ES-I3 (cell line): ENCODE results near the gene KLK15.

Experiments
- H3K36me3 ChIP-seq: 2 replicates; pipeline ENCODE4 v1.6.1; 2013; ENCODE audit warnings: mild to moderate bottlenecking, low read length, control low read depth, moderate library complexity; ENCODE audit not compliant: insufficient read depth
- H3K4me1 ChIP-seq: 2 replicates; pipeline ENCODE4 v1.6.1; 2013; ENCODE audit warnings: mild to moderate bottlenecking, control low read depth, low read length; ENCODE audit not compliant: insufficient read depth
- H3K9ac ChIP-seq: 2 replicates; pipeline ENCODE4 v1.6.1; 2013; ENCODE audit warnings: low read depth, mild to moderate bottlenecking, low read length, moderate library complexity
- H3K9me3 ChIP-seq: 2 replicates; pipeline ENCODE4 v1.6.1; 2013; ENCODE audit warnings: mild to moderate bottlenecking, low read length, moderate library complexity; ENCODE audit not compliant: control insufficient read depth, insufficient read depth

KLK15 gene

DNA sequence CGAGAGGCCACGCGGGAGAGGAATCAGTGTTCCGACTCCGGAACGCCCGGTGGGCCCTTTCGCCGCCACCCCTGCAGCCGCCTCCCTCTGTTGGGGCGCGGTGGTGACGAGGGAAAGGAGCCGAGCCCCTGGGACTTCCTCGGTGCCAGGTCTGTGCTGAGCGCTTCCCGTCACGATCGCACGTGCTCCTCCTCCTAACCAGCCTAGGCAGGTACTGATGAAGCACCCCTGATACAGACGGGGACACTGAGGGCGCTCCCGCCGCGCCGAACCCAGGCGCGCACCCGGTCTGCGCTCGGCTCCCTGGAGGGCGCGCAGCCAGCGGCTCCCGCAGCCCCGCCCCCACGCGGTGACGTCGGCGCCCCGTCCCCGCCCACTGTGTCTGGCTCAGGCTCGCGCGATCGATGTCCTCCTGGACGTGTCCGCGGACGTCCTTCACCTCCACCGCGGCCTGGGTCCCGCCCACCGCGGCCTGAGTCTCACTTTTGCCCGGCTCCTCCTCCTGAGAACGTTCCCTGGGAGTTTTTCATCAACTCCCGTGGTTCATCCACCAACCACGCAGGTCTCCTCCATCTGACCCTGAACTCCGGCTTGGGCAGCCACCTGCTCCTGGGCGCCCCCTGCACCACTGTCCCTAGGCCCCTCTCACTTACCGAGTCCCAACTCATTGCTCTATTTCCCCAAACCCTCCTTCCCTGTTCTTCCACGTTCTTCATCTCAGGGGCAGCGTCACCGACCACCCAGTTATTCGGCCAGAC, 2.6 kb upstream of the KLK15 start:
- Histone ChIP-seq H3K36me3 (no peaks in the 10 kb centered on the region), H3K4me1 (no peaks in the 10 kb centered on the region), H3K9ac (peak overlapping the region; percentile 72; the same call in 1 of the 2 replicates), H3K9me3 (no peaks in the 10 kb centered on the region)

DNA sequence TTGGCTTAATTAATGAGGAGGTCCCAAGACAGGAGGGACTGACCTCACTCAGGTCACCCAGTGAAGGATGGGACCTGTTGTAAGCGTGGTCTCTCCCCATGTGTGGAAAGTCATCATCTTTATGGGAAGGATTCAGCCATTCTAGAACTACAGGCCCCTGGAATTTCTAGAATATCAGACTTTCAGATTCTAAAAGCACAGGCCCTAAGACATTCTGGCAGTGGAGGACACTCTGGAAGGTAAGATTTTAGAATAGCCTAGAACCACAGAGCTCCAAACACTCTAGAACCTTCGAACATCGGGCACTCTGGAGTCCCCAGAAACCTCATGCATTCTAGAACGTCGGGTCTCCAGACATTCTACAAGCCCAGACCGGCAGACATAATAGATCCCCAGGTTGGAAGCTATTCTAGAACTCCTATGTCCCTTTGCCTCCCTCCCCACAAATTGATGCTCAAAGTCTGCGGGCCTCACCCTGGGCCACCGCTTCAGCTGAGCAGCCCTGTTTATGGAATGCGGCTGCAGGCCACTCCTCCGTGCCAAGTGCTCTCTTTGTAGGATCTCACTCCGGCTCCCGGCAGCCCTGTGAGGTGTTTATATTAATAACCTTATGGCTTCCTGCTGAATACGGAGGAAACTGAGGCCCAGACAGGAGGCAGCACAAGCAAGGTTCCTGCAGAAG, 1.9 kb upstream of the KLK15 start:
- no peaks in the 10 kb centered on the region for H3K36me3 ChIP-seq
- no peaks in the 10 kb centered on the region for H3K4me1 ChIP-seq
- H3K9me3 ChIP-seq: no peaks in the 10 kb centered on the region
- H3K9ac ChIP-seq: peak overlapping the region; percentile 72; the same call in 1 of the 2 replicates

DNA sequence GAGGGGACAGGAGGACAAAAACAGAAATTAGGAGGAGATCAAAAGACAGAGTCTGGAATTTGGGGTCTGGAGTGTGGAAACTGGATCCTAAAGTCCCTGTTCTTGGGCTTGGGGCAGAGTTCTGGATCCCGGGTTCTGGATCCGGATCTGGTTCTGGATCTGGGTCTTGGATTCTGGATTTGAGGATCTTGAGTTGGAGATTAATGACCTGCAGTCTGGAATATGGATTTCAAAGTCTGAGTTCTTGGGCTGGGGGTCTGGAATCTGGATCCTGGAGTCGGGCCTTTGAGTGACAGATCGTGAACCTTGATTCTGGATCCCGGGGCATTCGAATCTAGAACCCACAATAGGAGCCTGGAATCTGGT, 411 bp upstream of the KLK15 start:
- no peaks in the 10 kb centered on the region for H3K36me3 ChIP-seq
- no peaks in the 10 kb centered on the region for H3K4me1 ChIP-seq
- no peaks in the 10 kb centered on the region for H3K9me3 ChIP-seq
- H3K9ac ChIP-seq: no peak overlapping the region

DNA sequence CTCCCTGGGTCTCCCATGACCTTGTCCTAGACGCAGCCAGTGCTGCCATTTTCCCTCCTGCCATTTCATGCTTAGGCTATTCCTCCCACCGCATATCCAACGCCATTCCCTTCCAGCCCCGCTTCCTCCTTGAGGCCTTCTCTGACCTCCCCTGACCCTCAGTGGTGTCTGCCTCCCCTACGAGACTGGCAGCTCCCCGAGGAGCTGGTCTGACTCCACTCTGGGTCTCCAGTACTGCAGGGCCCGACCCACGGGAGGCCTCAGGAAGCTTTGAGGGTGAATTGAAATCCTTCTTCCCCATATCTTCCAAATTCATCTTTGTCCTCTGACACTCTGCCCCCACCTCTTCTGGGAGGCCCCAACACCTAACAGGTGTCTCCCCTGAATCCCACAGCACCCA, 708 bp downstream of the KLK15 start:
- no peaks in the 10 kb centered on the region for H3K9me3 ChIP-seq
- no peaks in the 10 kb centered on the region for H3K4me1 ChIP-seq
- H3K36me3 ChIP-seq: no peaks in the 10 kb centered on the region
- H3K9ac ChIP-seq: no peak overlapping the region

DNA sequence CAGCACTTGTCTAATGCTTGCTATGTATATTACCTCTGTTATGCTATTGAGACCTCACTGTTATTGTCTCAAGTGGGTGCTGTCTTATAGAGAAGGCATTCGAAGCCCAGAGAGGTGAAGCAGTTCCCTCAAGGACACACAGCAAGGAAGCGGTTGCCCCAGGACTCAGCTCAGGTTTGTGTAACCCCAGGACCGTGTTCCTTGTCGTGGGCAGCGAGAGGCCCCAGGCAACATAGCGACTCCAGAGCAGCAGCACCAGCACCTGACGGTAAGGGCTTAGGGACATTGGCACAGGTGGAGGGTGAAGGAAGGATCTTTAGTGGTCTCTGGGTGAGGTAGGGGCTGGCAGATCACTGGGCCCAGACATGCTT, 2.4 kb downstream of the KLK15 start:
- Histone ChIP-seq H3K36me3 (no peaks in the 10 kb centered on the region), H3K9me3 (no peaks in the 10 kb centered on the region), H3K9ac (no peak overlapping the region), H3K4me1 (no peaks in the 10 kb centered on the region)

DNA sequence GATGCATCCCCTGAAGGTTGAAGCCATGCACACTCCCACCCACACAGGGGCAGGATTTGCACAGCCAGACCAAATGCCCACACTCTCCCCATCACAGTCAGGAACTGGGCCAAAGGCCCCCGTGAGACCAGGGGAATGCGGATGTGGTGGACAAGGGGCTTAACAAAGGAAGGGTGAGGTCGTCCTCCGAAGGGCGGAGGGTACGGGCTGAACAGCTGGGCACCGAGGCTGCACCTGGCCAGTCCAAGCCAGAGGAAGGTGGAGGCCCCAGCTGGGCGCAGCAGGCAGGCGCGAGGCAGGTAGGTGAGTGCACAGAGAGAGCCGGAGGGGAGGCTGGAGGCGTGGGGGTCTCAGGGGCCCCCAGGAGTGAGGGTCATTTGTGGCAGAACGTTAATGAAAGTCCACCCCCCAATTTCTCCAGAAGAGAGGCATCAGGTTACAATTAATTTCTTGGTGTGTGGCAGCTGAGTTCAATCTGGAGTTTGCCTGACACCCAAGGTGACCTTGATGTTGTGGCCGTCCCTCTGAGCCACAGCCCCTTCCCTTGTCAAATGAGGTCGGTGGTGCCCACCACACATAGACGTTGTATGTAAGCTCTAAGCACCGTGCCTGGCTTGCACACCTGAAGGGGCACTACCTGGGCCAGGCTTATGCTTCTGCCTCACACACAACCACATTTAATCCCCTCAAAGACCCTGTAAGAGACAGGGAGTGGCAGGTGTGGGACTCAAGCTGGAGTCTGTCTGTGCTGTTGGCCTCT, 2.9 kb downstream of the KLK15 start:
- Histone ChIP-seq H3K4me1 (no peaks in the 10 kb centered on the region), H3K9me3 (no peaks in the 10 kb centered on the region), H3K36me3 (no peaks in the 10 kb centered on the region), H3K9ac (no peak overlapping the region)

DNA sequence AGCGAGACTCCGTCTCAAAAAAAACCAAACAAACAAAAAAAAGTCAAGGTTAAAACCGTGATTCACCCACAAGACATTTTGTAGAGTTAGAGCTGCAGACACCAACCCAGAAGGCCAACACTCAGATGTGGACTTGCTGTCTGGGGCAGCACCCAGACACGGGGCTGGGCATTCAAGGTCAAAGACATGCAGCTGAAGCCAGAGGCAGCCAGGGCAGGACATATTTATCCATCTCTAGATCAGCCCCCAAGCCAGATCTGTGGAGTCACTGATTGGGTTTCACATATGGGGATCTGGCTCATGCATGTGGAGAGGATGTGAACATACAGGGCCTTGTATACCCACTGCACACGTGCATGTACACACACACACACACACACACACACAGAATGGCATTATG, 3.6 kb downstream of the KLK15 start:
- H3K9ac ChIP-seq: no peak overlapping the region
- no peaks in the 10 kb centered on the region for H3K9me3 ChIP-seq
- H3K4me1 ChIP-seq: no peaks in the 10 kb centered on the region
- no peaks in the 10 kb centered on the region for H3K36me3 ChIP-seq

DNA sequence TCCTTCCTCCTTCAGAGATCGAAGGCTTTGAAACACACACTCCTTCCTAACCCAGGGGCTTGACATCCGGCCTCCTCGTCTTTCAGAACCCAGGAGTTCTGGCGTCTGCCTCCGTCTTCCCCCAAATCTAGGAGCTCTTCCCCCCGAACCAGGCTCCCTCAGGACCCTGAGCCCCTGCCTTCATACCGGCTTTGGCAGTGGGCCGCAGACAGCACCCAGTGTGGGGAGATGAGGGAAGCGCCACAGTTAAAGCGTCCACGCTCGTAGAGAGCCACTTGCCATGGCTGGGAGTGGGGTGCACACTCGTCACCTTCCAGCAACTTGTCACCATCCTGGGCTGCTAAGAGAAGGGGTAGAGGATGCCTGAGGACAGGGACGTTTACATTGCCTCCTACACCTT, 5.9 kb downstream of the KLK15 start:
- Histone ChIP-seq H3K4me1 (no peaks in the 10 kb centered on the region), H3K36me3 (no peaks in the 10 kb centered on the region), H3K9ac (no peak overlapping the region), H3K9me3 (no peaks in the 10 kb centered on the region)

DNA sequence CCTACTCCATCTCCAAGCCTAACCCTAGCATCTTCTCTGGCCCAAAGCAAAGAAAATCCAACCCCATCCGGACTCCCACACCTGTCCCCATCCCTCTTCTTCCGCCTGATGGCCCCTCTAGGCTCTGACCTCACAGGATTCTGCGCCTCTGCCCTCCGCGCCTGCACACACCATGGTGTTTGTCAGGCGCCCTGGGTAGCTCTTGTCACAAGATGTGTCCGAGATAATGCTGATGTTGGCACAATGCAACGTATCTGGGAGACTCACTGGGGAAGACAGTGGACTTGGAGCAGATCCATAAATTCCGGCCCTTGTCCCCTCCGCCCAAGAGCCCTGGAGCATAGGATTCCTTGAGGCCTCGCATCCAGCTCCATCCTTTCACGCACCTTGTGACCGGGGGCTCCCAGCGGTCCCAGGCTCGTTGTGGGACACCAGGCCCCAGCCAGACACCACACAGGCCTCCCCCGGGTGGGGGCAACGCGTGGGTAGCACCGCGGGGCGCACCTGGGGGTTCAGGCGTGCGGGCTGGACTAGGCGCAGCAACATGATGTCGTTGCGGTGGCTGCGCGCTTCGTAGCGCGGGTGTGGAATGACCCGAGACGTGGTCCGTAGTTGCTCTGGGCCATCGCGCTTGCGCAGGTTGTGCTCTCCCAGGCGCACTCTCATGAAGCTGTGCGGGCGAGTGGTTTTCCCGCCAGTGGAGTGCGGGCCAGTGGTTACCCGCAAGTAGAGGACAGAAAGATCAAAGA, 6.7 kb downstream of the KLK15 start:
- Histone ChIP-seq H3K36me3 (no peaks in the 10 kb centered on the region), H3K4me1 (peaks cover 3% of the 10 kb centered on the region; the same call in 1 of the 2 replicates), H3K9ac (no peak overlapping the region), H3K9me3 (no peaks in the 10 kb centered on the region)

DNA sequence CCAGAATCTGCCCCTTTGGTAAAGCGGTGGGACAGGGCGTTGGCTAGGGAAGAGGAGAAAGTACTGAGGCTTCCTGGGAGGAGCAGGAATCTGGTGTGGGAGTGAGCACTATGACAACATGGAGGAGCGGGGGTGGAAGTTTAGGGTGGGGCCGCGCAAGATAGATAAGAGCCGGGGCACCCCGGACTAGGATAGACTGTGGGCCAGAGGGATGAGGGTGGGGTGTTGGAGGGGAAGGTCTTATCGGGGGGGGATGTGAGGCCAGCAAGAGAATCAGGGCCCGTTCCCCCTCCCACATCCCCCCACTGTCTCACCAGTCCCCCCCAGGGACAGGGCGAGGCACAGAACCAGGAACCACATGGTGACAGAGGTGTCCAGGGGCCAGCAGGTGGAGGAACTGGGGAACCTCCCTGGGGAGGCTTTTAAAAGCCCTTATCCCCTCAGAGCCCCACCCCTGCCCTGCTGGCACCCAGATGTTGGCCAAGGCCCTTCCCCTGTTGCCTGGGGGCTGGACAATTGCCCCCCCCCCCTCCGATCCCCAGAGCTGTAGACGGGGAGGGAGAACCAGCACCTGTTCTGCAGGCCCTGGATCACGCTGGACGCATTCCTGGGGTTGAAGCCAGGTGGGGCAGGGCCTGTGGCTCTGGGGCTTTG, 9.9 kb downstream of the KLK15 start, which contains the start of gene KLK1:
TSS of gene KLK1 (minus strand) at position 399 of the 654 bp plus-strand sequence. CDS start at position 360, 39 bp downstream.
- peaks cover 18% of the 10 kb centered on the region; the same call in 1 of the 2 replicates for H3K4me1 ChIP-seq
- no peak within 1 kb of the TSS for H3K9ac ChIP-seq
- no peaks in the 10 kb centered on the region for H3K36me3 ChIP-seq
- no peaks in the 10 kb centered on the region for H3K9me3 ChIP-seq

DNA sequence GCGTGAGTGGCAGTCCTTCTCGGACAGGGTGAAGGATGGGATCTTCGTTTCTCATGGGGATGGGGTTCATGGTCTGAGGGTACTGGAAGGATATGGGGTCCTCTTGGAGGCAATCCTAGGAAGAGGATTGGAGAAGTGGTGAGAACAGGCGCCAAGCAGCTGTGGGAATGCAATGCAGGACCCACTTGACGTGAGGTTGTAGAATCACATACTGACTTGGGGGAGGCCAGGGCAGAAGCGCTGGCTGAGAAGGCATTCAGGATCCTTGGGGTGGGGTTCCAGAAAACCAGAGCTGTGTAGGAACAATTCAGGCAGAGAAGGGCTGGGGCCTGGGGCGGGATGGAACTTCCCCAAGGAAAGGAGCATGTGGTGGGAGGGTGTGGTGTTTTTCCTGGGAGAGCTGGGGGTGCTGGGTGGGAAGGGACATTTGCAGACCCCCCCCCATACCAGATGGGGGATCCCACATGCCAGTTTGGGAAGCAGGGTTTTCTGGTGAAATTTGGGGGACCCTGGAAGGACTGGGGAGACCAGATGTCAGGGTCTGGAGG, 10.6 kb downstream of the KLK15 start:
- H3K9me3 ChIP-seq: no peaks in the 10 kb centered on the region
- H3K4me1 ChIP-seq: peaks cover 18% of the 10 kb centered on the region; the same call in 1 of the 2 replicates
- no peaks in the 10 kb centered on the region for H3K36me3 ChIP-seq
- H3K9ac ChIP-seq: no peak overlapping the region

DNA sequence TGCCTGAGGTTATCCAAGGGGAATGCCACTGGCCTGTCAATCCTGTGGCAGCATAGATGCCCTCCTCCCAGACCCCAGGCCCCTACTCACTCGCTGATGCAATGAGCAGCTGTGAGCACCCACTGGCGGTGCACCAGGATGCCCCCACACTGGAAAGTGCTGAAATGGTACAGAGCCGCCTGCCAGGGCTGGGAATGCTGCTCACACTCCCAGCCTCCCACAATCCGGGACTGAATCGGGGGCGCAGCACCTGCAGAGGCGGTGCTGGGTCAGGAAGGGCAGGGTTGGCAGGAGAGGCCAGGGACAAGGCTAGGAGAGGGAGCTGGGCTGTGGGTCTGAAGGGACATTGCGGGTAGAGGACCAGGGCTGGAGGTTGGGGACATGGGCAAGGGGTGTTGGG, 11.8 kb downstream of the KLK15 start:
- H3K36me3 ChIP-seq: no peaks in the 10 kb centered on the region
- no peaks in the 10 kb centered on the region for H3K9me3 ChIP-seq
- H3K9ac ChIP-seq: no peak overlapping the region
- H3K4me1 ChIP-seq: peaks cover 18% of the 10 kb centered on the region; the same call in 1 of the 2 replicates

DNA sequence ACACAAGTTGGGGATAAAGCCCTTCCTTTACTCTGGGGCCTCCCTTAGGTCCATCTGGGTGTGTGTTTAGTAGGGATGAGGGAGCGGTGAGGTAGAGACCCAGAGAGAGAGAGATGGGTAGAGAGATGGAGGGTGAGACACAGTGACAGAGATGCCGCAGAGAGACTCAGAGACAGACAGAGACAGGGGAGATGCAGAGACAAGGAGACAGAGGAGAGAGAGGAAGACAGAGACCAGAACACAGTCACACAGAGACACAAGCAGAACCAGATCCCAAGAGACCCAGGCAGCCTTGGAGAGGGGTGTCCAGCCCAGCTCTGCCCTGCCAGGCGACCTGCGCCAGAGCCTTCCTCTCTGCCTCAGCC, 12.1 kb downstream of the KLK15 start:
- Histone ChIP-seq H3K4me1 (peaks cover 18% of the 10 kb centered on the region; the same call in 1 of the 2 replicates), H3K9me3 (no peaks in the 10 kb centered on the region), H3K36me3 (no peaks in the 10 kb centered on the region), H3K9ac (peak overlapping the region; percentile 20; the same call in 1 of the 2 replicates)
